K562 (cell line): ENCODE results near the gene WDR64. TPM values are rescaled to one million over a fixed set of nuclear protein-coding genes. Genes with fewer than 3 reads are reported as not detected.

ENCODE experiments used
- ATAC-seq: fragments of 200-7000 bp; cut with Tn5 transposase; 3 replicates; pipeline ENCODE4 v1.9.1; 2020; ENCODE audit warnings: moderate library complexity
- BruUV-seq: library from RNA; stranded (reverse); fragments of 400-500 nt; replicated peaks from 2 replicates; lab custom pipeline; 2021; lab: Mats Ljungman, UMichigan
- CTCF ChIA-PET: fragments of 300-600 bp; formaldehyde crosslinking; extraction: SDS; loops from one replicate; lab custom pipeline; 2021; ENCODE audit warnings: low intra/inter-chr PET ratio; lab: Yijun Ruan, JAX
- POLR2A ChIA-PET: fragments of 300-600, 350-650 bp; sonication (Branson Sonifier 250); formaldehyde crosslinking; extraction: SDS; loops from one replicate; lab custom pipeline; 2021; ENCODE audit warnings: antibody characterized with exemption, inconsistent platforms; lab: Yijun Ruan, JAX
- DNase-seq, 4 experiments: peaks; one replicate each; pipeline versions ENCODE4 v3.0.0 to v3.0.0-alpha.2; 2011 to 2018; ENCODE audit warnings: low spot score in 3 of 4, mixed read lengths in 3 of 4; ENCODE audit errors: extremely low read depth in 1 of 4
- FAIRE-seq: peaks from 2 replicates; lab custom pipeline; 2011; peaks lifted over from hg19 to GRCh38; lab: Jason Lieb, UNC
- H2AFZ ChIP-seq: 2 replicates; pipeline ENCODE4 v1.6.0; 2011; ENCODE audit warnings: low read depth, low read length, control low read depth, inconsistent platforms
- H3K27ac ChIP-seq: fragments of 200-600 bp; 3 replicates; pipeline ENCODE4 v1.8.0; 2011; ENCODE audit warnings: low read depth, mild to moderate bottlenecking, control low read depth, inconsistent platforms, low read length, moderate library complexity, mixed read lengths; ENCODE audit errors: extremely low read depth
- H3K27me3 ChIP-seq, 2 experiments: fragments of 300-600 bp in 1 of 2; 2 replicates in 1 of 2; 3 replicates in 1 of 2; pipeline versions ENCODE4 v1.6.0 to v1.8.0; 2011; ENCODE audit warnings: inconsistent platforms in 2 of 2, low read length in 2 of 2, mild to moderate bottlenecking in 1 of 2, mixed read lengths in 1 of 2, moderate library complexity in 1 of 2; ENCODE audit not compliant: control insufficient read depth in 2 of 2, insufficient read depth in 2 of 2
- H3K36me3 ChIP-seq: fragments of 300-600 bp; 3 replicates; pipeline ENCODE4 v1.8.0; 2011; ENCODE audit warnings: mild to moderate bottlenecking, low read length, inconsistent platforms; ENCODE audit not compliant: control insufficient read depth, insufficient read depth
- H3K4me1 ChIP-seq, 2 experiments: fragments of 200-600 bp in 1 of 2; replicated peaks in 1 of 2; 2 replicates in 1 of 2; 3 replicates in 1 of 2; pipeline versions ENCODE4 v1.5.1 to v1.8.0; 2011; ENCODE audit warnings: inconsistent platforms in 2 of 2, low read length in 2 of 2, mild to moderate bottlenecking in 1 of 2, mixed read lengths in 1 of 2, moderate library complexity in 1 of 2; ENCODE audit not compliant: control insufficient read depth in 2 of 2, insufficient read depth in 2 of 2
- H3K4me2 ChIP-seq: 2 replicates; pipeline ENCODE4 v1.6.1; 2011; ENCODE audit warnings: low read length, control low read depth, inconsistent platforms, mixed read lengths; ENCODE audit not compliant: insufficient read depth
- H3K4me3 ChIP-seq: fragments of 200-600 bp; sonication (generic), shearing (Covaris generic); 2 replicates; pipeline ENCODE4 v1.5.1; 2016; ENCODE audit warnings: control low read depth, inconsistent platforms
- H3K79me2 ChIP-seq: fragments of 200-600 bp; 3 replicates; pipeline ENCODE4 v1.8.0; 2011; ENCODE audit warnings: low read length, inconsistent platforms; ENCODE audit not compliant: control insufficient read depth, insufficient read depth
- H3K9ac ChIP-seq, 2 experiments: 2 replicates each; pipeline versions ENCODE4 v1.6.0 to v1.6.1; 2011; ENCODE audit warnings: low read depth in 2 of 2, low read length in 2 of 2, control low read depth in 1 of 2, inconsistent platforms in 1 of 2, mild to moderate bottlenecking in 1 of 2, mixed read lengths in 1 of 2; ENCODE audit not compliant: insufficient read depth in 1 of 2
- H3K9me1 ChIP-seq: one replicate; pipeline ENCODE4 v1.6.0; 2011; ENCODE audit warnings: inconsistent platforms, mild to moderate bottlenecking, low read length, moderate library complexity; ENCODE audit not compliant: control insufficient read depth, insufficient read depth
- H3K9me3 ChIP-seq: replicated peaks from 2 replicates; pipeline ENCODE4 v1.5.1; 2011; ENCODE audit warnings: low read depth, low read length, inconsistent platforms; ENCODE audit not compliant: control insufficient read depth, insufficient read depth
- H4K20me1 ChIP-seq: replicated peaks from 2 replicates; pipeline ENCODE4 v1.6.1; 2011; ENCODE audit warnings: low read length, inconsistent platforms, mixed read lengths; ENCODE audit not compliant: control insufficient read depth, insufficient read depth
- DEAF1 ChIP-seq: fragments of 450-650 bp; formaldehyde crosslinking; IDR thresholded peaks from 2 replicates; pipeline ENCODE4 v1.4.0; 2020; ENCODE audit warnings: mild to moderate bottlenecking, moderate library complexity
- DPF2 ChIP-seq: fragments of 450-650 bp; IDR thresholded peaks from 2 replicates; pipeline ENCODE4 v1.6.1; 2016
- GABPA ChIP-seq: fragments of 200-800 bp; sonication (Bioruptor generic); conservative IDR thresholded peaks from 2 replicates; pipeline ENCODE4 v1.6.1; 2016; ENCODE audit warnings: low read depth, missing genetic modification characterization, missing compliant biosample characterization
- KDM2B ChIP-seq: fragments of 250-450 bp; sonication (Bioruptor Pico); IDR thresholded peaks from 2 replicates; pipeline ENCODE4 v1.8.0; 2021; ENCODE audit warnings: mild to moderate bottlenecking, moderate library complexity
- MLLT1 ChIP-seq, 2 experiments: fragments of 450-650 bp; IDR thresholded peaks; 2 replicates each; pipeline ENCODE4 v1.6.1; 2016
- NCOA1 ChIP-seq: fragments of 450-650 bp; IDR thresholded peaks from 2 replicates; pipeline ENCODE4 v1.6.1; 2016; ENCODE audit warnings: low read depth
- NFE2 ChIP-seq: IDR thresholded peaks from 2 replicates; pipeline ENCODE4 v1.6.1; 2014; ENCODE audit warnings: antibody characterized with exemption, low read depth
- POLR3G ChIP-seq: IDR thresholded peaks from 2 replicates; pipeline ENCODE4 v1.6.1; 2011; ENCODE audit not compliant: insufficient read length, insufficient replicate concordance; ENCODE audit errors: extremely low read depth
- SREBF1 ChIP-seq: fragments of 150-350 bp; IDR thresholded peaks from 2 replicates; pipeline ENCODE4 v1.6.1; 2014; ENCODE audit warnings: antibody characterized with exemption, low read depth, low read length, borderline replicate concordance
- ZC3H4 ChIP-seq: sonication (generic); formaldehyde crosslinking; IDR thresholded peaks from 2 replicates; pipeline ENCODE4 v1.9.0; 2021; ENCODE audit warnings: missing genetic modification reagents, borderline replicate concordance
- ZNF175 ChIP-seq: fragments of 200-800 bp; sonication (Bioruptor generic); IDR thresholded peaks from 2 replicates; pipeline ENCODE4 v1.6.1; 2016; ENCODE audit warnings: low read depth, mild to moderate bottlenecking, missing genetic modification characterization, missing compliant biosample characterization
- ZNF277 ChIP-seq: fragments of 250-450 bp; sonication (Bioruptor Pico); IDR thresholded peaks from 2 replicates; pipeline ENCODE4 v1.8.0; 2022; ENCODE audit warnings: inconsistent platforms, mild to moderate bottlenecking, moderate library complexity, borderline replicate concordance
- ZNF354B ChIP-seq: fragments of 250-450 bp; sonication (Bioruptor Pico); IDR thresholded peaks from 2 replicates; pipeline ENCODE4 v1.4.0; 2020
- WGBS: fragments of 100-300 bp; shearing (Covaris generic); methylation state at CpG from one replicate; pipeline ENCODE4 v1.1.6; 2016; ENCODE audit warnings: low coverage, mixed read lengths; ENCODE audit not compliant: insufficient coverage; ENCODE audit errors: missing lambda C conversion rate; 5-methylcytosine and 5-hydroxymethylcytosine counted together
- in situ Hi-C: fragments of 300-500 bp; cut with MboI; formaldehyde crosslinking; loops from 4 replicates; pipeline ENCODE4 v1.15.0; 2018; ENCODE audit warnings: inconsistent platforms, mixed read lengths
- intact Hi-C: fragments of 100-400 bp; cut with micrococcal nuclease; formaldehyde crosslinking; loops from 2 replicates; pipeline ENCODE4 v1.14.2; 2022
- polyA plus RNA-seq, 8 experiments: library from polyadenylated mRNA; depleted of rRNA in 4 of 8; stranded (reverse) in 5 of 8; unstranded in 3 of 8; fragments of >200 nt; fragmentation: Nextera tagmentation in 2 of 8; fragmentation: Illumina TruSeq in 1 of 8; extraction: Ambion mirVana in 2 of 8; extraction: Trizol in 1 of 8; gene quantifications; 2 replicates each; pipeline versions ENCODE4 v1.2.1 to v1.2.3, GENCODE V29; 2011 to 2014; ENCODE audit warnings: inconsistent platforms in 1 of 8, missing spikeins in 1 of 8
- total RNA-seq, 7 experiments: library from RNA; depleted of rRNA in 6 of 7; stranded (reverse); fragments of >200 nt in 6 of 7; fragmentation: Illumina TruSeq in 2 of 7; extraction: Trizol in 2 of 7; gene quantifications; 2 replicates each; pipeline versions ENCODE4 v1.2.1 to v1.2.3, GENCODE V29; 2011 to 2021; ENCODE audit warnings: low replicate concordance in 1 of 7
- TF ChIP-seq, protein P1 (sequence below): fragments of 200-800 bp; sonication (Bioruptor generic); IDR thresholded peaks from 2 replicates; pipeline ENCODE4 v1.6.1; 2017; ENCODE audit warnings: missing genetic modification characterization, missing compliant biosample characterization

WDR64 gene
- total and polyA plus RNA-seq, 9 of the 15 experiments (the other 6 are each of a cell fraction or from before 2014, with no cell fraction given), result 0.06 to 0.29 (median 0.19) TPM; not detected in 5

DNA sequence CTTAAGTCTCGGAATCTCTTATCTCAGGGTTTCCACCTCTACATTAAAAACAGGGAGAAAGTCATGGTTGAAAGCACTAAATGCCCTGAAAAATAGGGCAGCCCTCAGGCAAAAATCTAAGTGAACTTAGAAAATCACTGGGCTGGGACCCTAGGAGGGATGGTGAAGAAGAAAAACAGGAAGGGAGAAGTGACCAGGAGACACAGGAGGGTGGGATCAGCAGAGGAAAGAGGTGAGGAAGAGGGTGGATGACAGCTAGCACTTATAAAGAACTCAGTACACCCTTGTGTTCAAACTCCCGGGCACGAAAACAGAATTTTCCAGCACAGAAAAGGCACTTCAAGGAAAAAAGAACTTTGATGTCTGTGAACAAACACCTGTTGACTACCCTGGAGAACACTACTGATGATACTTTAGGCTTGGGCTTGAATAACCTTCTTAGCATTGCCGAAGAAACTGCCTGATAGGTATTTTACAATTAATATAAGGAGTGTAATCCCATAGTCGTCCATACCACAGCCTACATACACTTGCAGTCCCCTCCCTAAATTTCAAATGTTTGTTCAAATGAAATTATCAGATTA is 13.9 kb upstream of the WDR64 start:
- Histone ChIP-seq H3K4me2 (peak overlapping the region; percentile 98), H3K27ac (peak overlapping the region; percentile 26)
- TF ChIP-seq ZC3H4 (CRISPR knock-in tag) (no peak), GABPA (tag) (peak; percentile 32), POLR3G (no peak), ZNF175 (no peak), SREBF1 (no peak), NCOA1 (no peak), DEAF1 (no peak), DPF2 (no peak), ZNF354B (no peak), ZNF277 (CRISPR knock-in tag) (no peak), KDM2B (CRISPR knock-in tag) (no peak), MLLT1 (IDR thresholded peaks at IDR 0.05) (0 out of 4 replicates have a peak, but pooled peaks of 1 of the 2 experiments have one; percentile 24), NFE2 (no peak)
- TF ChIP-seq, protein P1, sequence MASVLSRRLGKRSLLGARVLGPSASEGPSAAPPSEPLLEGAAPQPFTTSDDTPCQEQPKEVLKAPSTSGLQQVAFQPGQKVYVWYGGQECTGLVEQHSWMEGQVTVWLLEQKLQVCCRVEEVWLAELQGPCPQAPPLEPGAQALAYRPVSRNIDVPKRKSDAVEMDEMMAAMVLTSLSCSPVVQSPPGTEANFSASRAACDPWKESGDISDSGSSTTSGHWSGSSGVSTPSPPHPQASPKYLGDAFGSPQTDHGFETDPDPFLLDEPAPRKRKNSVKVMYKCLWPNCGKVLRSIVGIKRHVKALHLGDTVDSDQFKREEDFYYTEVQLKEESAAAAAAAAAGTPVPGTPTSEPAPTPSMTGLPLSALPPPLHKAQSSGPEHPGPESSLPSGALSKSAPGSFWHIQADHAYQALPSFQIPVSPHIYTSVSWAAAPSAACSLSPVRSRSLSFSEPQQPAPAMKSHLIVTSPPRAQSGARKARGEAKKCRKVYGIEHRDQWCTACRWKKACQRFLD (CRISPR knock-in tag), result no peak

More for the DNA sequence above, 13.9 kb upstream of the WDR64 start:
- Histone ChIP-seq H3K9ac (peak overlapping the region; percentile 84 to 86), H2AFZ (no peak overlapping the region), H3K9me3 (peaks cover 22% of the 10 kb centered on the region), H3K36me3 (peaks cover 46% of the 10 kb centered on the region), H3K9me1 (no peaks in the 10 kb centered on the region), H3K27me3 (no peaks in the 10 kb centered on the region), H4K20me1 (peaks cover 3% of the 10 kb centered on the region; the same call in 1 of the 2 replicates), H3K4me3 (peak overlapping the region; percentile 88), H3K79me2 (peaks cover 69% of the 10 kb centered on the region), H3K4me1 (peaks cover 7 to 9% of the 10 kb centered on the region in 2 experiments)
- in situ Hi-C loops (no loop called here), intact Hi-C loops (loop anchor here (5.0 kb wide), 1 partner anchor 79 kb away; no protein-coding TSS in a partner anchor)
- FAIRE-seq (no peak), ATAC-seq (peak; percentile 9), DNase-seq (peak in 2 of 4 experiments; percentile 32 to 40)
- CTCF ChIA-PET, result no interaction called here
- no TSS peak for BruUV-seq
- WGBS, result 4% methylated on average over 5 of the region's 5 CpGs
- POLR2A ChIA-PET, result interaction anchor here (1.1 to 1.9 kb wide), 6 partner anchors 9 to 204 kb away, joined by 3 to 8 read pairs (median 5); no protein-coding TSS in a partner anchor
